ENCODE measurements around the gene NRDE2. TPM values are rescaled to one million over a fixed set of nuclear protein-coding genes. Genes with fewer than 3 reads are reported as not detected.

NRDE2 gene
- total and polyA plus RNA-seq, 5 experiments from 2014 or later, result 5.5 to 36.8 (median 10.2) TPM

GRCh38 chr14:90332271-90332584, 487 bp upstream of the NRDE2 start:
- Mint-ChIP-seq H3K27ac (peak overlapping the region; percentile 93 to 98 (median 96)), H3K4me3 (peak overlapping the region; percentile 89 to 96 (median 94)), H3K9me3 (no peaks in the 10 kb centered on the region), H3K27me3 (peaks cover 0 to 21% (median 5%) of the 10 kb centered on the region in 5 donors), H3K36me3 (peaks cover 0 to 4% (median 0%) of the 10 kb centered on the region in 3 donors), H3K4me1 (peaks cover 13 to 37% (median 34%) of the 10 kb centered on the region in 4 donors)
- ATAC-seq (peak; percentile 3 to 24), DNase-seq (no peak)
- POLR2A ChIA-PET, result interaction anchor here (1.4 to 3.0 kb wide), 2 partner anchors 51 to 65 kb away, joined by 6 to 38 read pairs; partner anchors contain the start of gene CALM1

- peaks cover 0 to 11% (median 1%) of the 10 kb centered on the region in 3 donors for H3K36me3 Mint-ChIP-seq
- DNase-seq (no peak), ATAC-seq (no peak)
- peaks cover 0 to 8% (median 3%) of the 10 kb centered on the region in 5 donors for H3K27me3 Mint-ChIP-seq
- peak overlapping the region; percentile 89 to 96 (median 94) for H3K4me3 Mint-ChIP-seq
- POLR2A ChIA-PET, result interaction anchor here (0.6 to 3.0 kb wide), 6 partner anchors 11 to 609 kb away, joined by 3 to 38 read pairs (median 4); partner anchors contain the start of gene CALM1
- peaks cover 15 to 44% (median 36%) of the 10 kb centered on the region in 4 donors for H3K4me1 Mint-ChIP-seq
- H3K27ac Mint-ChIP-seq, result peak overlapping the region; percentile 62 to 98 (median 95)
- H3K9me3 Mint-ChIP-seq, result no peaks in the 10 kb centered on the region
These were observed 1.2 kb downstream of the NRDE2 start for GRCh38 chr14:90330203-90331196.

- POLR2A ChIA-PET, result no interaction called here
- no peak overlapping the region for H3K4me3 Mint-ChIP-seq
- DNase-seq (no peak), ATAC-seq (no peak)
- peaks cover 0 to 10% (median 0%) of the 10 kb centered on the region in 9 donors for H3K9me3 Mint-ChIP-seq
- H3K36me3 Mint-ChIP-seq, result peaks cover 7 to 54% (median 32%) of the 10 kb centered on the region in 3 donors
- no peaks in the 10 kb centered on the region for H3K27me3 Mint-ChIP-seq
- peaks cover 21 to 50% (median 30%) of the 10 kb centered on the region in 4 donors for H3K4me1 Mint-ChIP-seq
- H3K27ac Mint-ChIP-seq, result no peak overlapping the region
These were observed 9.8 kb downstream of the NRDE2 start for GRCh38 chr14:90321891-90322290.

GRCh38 chr14:90319634-90320541, 11.9 kb downstream of the NRDE2 start:
- Mint-ChIP-seq H3K4me3 (peak overlapping the region in 5 of 10 donors; percentile 9 to 47 (median 20)), H3K9me3 (peaks cover 0 to 10% (median 0%) of the 10 kb centered on the region in 9 donors), H3K36me3 (peaks cover 16 to 60% (median 38%) of the 10 kb centered on the region in 3 donors), H3K27ac (peak overlapping the region in 3 of 10 donors; percentile 1 to 34 (median 16)), H3K27me3 (no peaks in the 10 kb centered on the region), H3K4me1 (peaks cover 18 to 40% (median 28%) of the 10 kb centered on the region in 4 donors)
- no peak for ATAC-seq
- POLR2A ChIA-PET, result interaction anchor here (0.6 to 0.7 kb wide), 2 partner anchors 11 to 916 kb away, joined by 3 to 4 read pairs; no protein-coding TSS in a partner anchor
- no peak for DNase-seq

- Mint-ChIP-seq H3K4me1 (peaks cover 15 to 35% (median 24%) of the 10 kb centered on the region in 4 donors), H3K27me3 (no peaks in the 10 kb centered on the region), H3K27ac (peak overlapping the region in 1 of 10 donors; percentile 1), H3K9me3 (peaks cover 0 to 10% (median 0%) of the 10 kb centered on the region in 9 donors), H3K36me3 (peaks cover 16 to 62% (median 37%) of the 10 kb centered on the region in 3 donors), H3K4me3 (no peak overlapping the region)
- POLR2A ChIA-PET, result interaction anchor here (0.6 to 0.7 kb wide), 2 partner anchors 12 to 917 kb away, joined by 3 to 4 read pairs; no protein-coding TSS in a partner anchor
- DNase-seq (no peak), ATAC-seq (no peak)
These were observed 12.6 kb downstream of the NRDE2 start for GRCh38 chr14:90319173-90319572.

GRCh38 chr14:90318016-90318415, 13.7 kb downstream of the NRDE2 start:
- DNase-seq, result no peak
- Mint-ChIP-seq H3K4me3 (no peak overlapping the region), H3K4me1 (peaks cover 11 to 29% (median 20%) of the 10 kb centered on the region in 4 donors), H3K27me3 (no peaks in the 10 kb centered on the region), H3K9me3 (peaks cover 0 to 10% (median 0%) of the 10 kb centered on the region in 9 donors), H3K36me3 (peaks cover 22 to 67% (median 44%) of the 10 kb centered on the region in 3 donors), H3K27ac (peak overlapping the region in 1 of 10 donors; percentile 56)
- ATAC-seq, result no peak
- POLR2A ChIA-PET, result no interaction called here

- no peaks in the 10 kb centered on the region for H3K27me3 Mint-ChIP-seq
- H3K36me3 Mint-ChIP-seq, result peaks cover 22 to 70% (median 46%) of the 10 kb centered on the region in 3 donors
- ATAC-seq, result no peak
- no peak overlapping the region for H3K4me3 Mint-ChIP-seq
- POLR2A ChIA-PET, result no interaction called here
- H3K4me1 Mint-ChIP-seq, result peaks cover 11 to 27% (median 19%) of the 10 kb centered on the region in 4 donors
- no peak for DNase-seq
- H3K9me3 Mint-ChIP-seq, result peaks cover 0 to 10% (median 0%) of the 10 kb centered on the region in 9 donors
- H3K27ac Mint-ChIP-seq, result peak overlapping the region in 2 of 10 donors; percentile 4 to 25
These were observed 14.5 kb downstream of the NRDE2 start for GRCh38 chr14:90317286-90317685.

GRCh38 chr14:90308561-90308960, 23.2 kb downstream of the NRDE2 start:
- Mint-ChIP-seq H3K36me3 (peaks cover 3 to 90% (median 32%) of the 10 kb centered on the region in 3 donors), H3K27me3 (no peaks in the 10 kb centered on the region), H3K4me3 (no peak overlapping the region), H3K9me3 (no peaks in the 10 kb centered on the region), H3K27ac (no peak overlapping the region), H3K4me1 (peaks cover 0 to 1% (median 0%) of the 10 kb centered on the region in 4 donors)
- POLR2A ChIA-PET, result no interaction called here
- DNase-seq (no peak), ATAC-seq (no peak)

GRCh38 chr14:90305176-90305601, 26.6 kb downstream of the NRDE2 start:
- no peaks in the 10 kb centered on the region for H3K9me3 Mint-ChIP-seq
- ATAC-seq, result no peak
- peaks cover 9 to 86% (median 21%) of the 10 kb centered on the region in 3 donors for H3K36me3 Mint-ChIP-seq
- no peaks in the 10 kb centered on the region for H3K27me3 Mint-ChIP-seq
- peak overlapping the region in 2 of 10 donors; percentile 27 to 39 for H3K27ac Mint-ChIP-seq
- no peak for DNase-seq
- peaks cover 13 to 21% (median 19%) of the 10 kb centered on the region in 4 donors for H3K4me1 Mint-ChIP-seq
- no peak overlapping the region for H3K4me3 Mint-ChIP-seq
- POLR2A ChIA-PET, result no interaction called here

GRCh38 chr14:90304502-90304901, 27.2 kb downstream of the NRDE2 start:
- H3K4me1 Mint-ChIP-seq, result peaks cover 14 to 21% (median 19%) of the 10 kb centered on the region in 4 donors
- no peaks in the 10 kb centered on the region for H3K27me3 Mint-ChIP-seq
- peaks cover 9 to 84% (median 22%) of the 10 kb centered on the region in 3 donors for H3K36me3 Mint-ChIP-seq
- H3K9me3 Mint-ChIP-seq, result no peaks in the 10 kb centered on the region
- peak overlapping the region in 3 of 10 donors; percentile 18 to 39 (median 23) for H3K27ac Mint-ChIP-seq
- POLR2A ChIA-PET, result no interaction called here
- DNase-seq (no peak), ATAC-seq (no peak)
- no peak overlapping the region for H3K4me3 Mint-ChIP-seq

GRCh38 chr14:90303473-90303872, 28.3 kb downstream of the NRDE2 start:
- no peaks in the 10 kb centered on the region for H3K9me3 Mint-ChIP-seq
- no peaks in the 10 kb centered on the region for H3K27me3 Mint-ChIP-seq
- peaks cover 17 to 21% (median 20%) of the 10 kb centered on the region in 4 donors for H3K4me1 Mint-ChIP-seq
- POLR2A ChIA-PET, result no interaction called here
- peaks cover 9 to 80% (median 19%) of the 10 kb centered on the region in 3 donors for H3K36me3 Mint-ChIP-seq
- DNase-seq (no peak), ATAC-seq (no peak)
- H3K4me3 Mint-ChIP-seq, result no peak overlapping the region
- H3K27ac Mint-ChIP-seq, result peak overlapping the region in 4 of 10 donors; percentile 39 to 75 (median 54)
